H1 (cell line): ENCODE data around the gene FLVCR1. TPM values are rescaled to one million over a fixed set of nuclear protein-coding genes. Genes with fewer than 3 reads are reported as not detected.

Source experiments
- CBX8 ChIP-seq: fragments of 300-800, 300-1000 bp; sonication (generic); IDR thresholded peaks from 2 replicates; pipeline ENCODE4 v1.7.1; 2016; ENCODE audit warnings: low read depth, low read length, borderline replicate concordance
- KDM4A ChIP-seq: IDR thresholded peaks from one replicate; pipeline ENCODE4 v1.7.1; 2012; ENCODE audit warnings: low read depth, mild to moderate bottlenecking, moderate library complexity, low read length, inconsistent platforms; ENCODE audit not compliant: severe bottlenecking
- TEAD4 ChIP-seq: IDR thresholded peaks from 2 replicates; pipeline ENCODE4 v1.6.1; 2012; ENCODE audit warnings: low read depth, low read length, inconsistent platforms, mixed read lengths
- polyA plus RNA-seq, 7 experiments: library from polyadenylated mRNA; depleted of rRNA in 3 of 7; stranded (reverse) in 5 of 7; unstranded in 2 of 7; fragments of >200 nt in 5 of 7; fragments of 200-250 nt in 2 of 7; gene quantifications; 1 replicate in 5 of 7; 2 replicates in 1 of 7; 4 replicates in 1 of 7; pipeline versions ENCODE4 v1.2.1 to v1.2.3, GENCODE V29; 2011 to 2013; ENCODE audit warnings: missing spikeins in 2 of 7, mixed read lengths in 2 of 7
- total RNA-seq: library from RNA; stranded (reverse); fragmentation: NEBNext Ultra II Directional; extraction: Animal tissue kit (Norgen Biotek cat#: 25700); gene quantifications from 2 replicates; pipeline ENCODE4 v1.2.1, GENCODE V29; 2021

FLVCR1 gene
- total and polyA plus RNA-seq, 2 of the 8 experiments (the other 6 are each of a cell fraction or from before 2014, with no cell fraction given), result 31.8 to 75.7 TPM

GRCh38 chr1:212918824-212919223 is 60.7 kb downstream of the FLVCR1 start (continued):
- TF ChIP-seq CBX8 (no peak), KDM4A (no peak), TEAD4 (no peak)
